Activated CD4-positive, alpha-beta T cell treated with anti-CD3 and anti-CD28 coated beads, Interleukin-2, amount 50 U/mL, for 4 hours (primary cell): Measurements from ENCODE around the gene ABCA4.

ENCODE experiments used
- DNase-seq, 2 experiments: peaks; one replicate each; pipeline ENCODE4 v3.0.0-alpha.2; 2020

ABCA4 gene

GRCh38 chr1:94079080-94079940 is 41.6 kb downstream of the ABCA4 start:
- no peak for DNase-seq

- no peak for DNase-seq
These were observed 48.0 kb downstream of the ABCA4 start for GRCh38 chr1:94072840-94073522.

GRCh38 chr1:94071976-94072375 is 49.0 kb downstream of the ABCA4 start:
- DNase-seq, result no peak

GRCh38 chr1:94071391-94071790 is 49.6 kb downstream of the ABCA4 start:
- DNase-seq, result no peak

- DNase-seq, result no peak
These were observed 50.1 kb downstream of the ABCA4 start for GRCh38 chr1:94070865-94071264.

- no peak for DNase-seq
These were observed 51.0 kb downstream of the ABCA4 start for GRCh38 chr1:94069919-94070285.

GRCh38 chr1:94068999-94069918 is 51.7 kb downstream of the ABCA4 start:
- DNase-seq, result no peak

- DNase-seq, result no peak
These were observed 52.6 kb downstream of the ABCA4 start for GRCh38 chr1:94068096-94068998.

GRCh38 chr1:94067196-94067595 is 53.8 kb downstream of the ABCA4 start:
- no peak for DNase-seq

GRCh38 chr1:94063379-94063778 is 57.6 kb downstream of the ABCA4 start:
- no peak for DNase-seq

- DNase-seq, result no peak
These were observed 59.2 kb downstream of the ABCA4 start for GRCh38 chr1:94061513-94062443.

GRCh38 chr1:94060720-94061119 is 60.2 kb downstream of the ABCA4 start:
- no peak for DNase-seq

GRCh38 chr1:94058766-94059165 is 62.2 kb downstream of the ABCA4 start:
- DNase-seq, result no peak

- DNase-seq, result no peak
These were observed 64.0 kb downstream of the ABCA4 start for GRCh38 chr1:94056996-94057395.

GRCh38 chr1:94056171-94056570 is 64.8 kb downstream of the ABCA4 start:
- DNase-seq, result no peak

- DNase-seq, result no peak
These were observed 65.4 kb downstream of the ABCA4 start for GRCh38 chr1:94055459-94056122.

- DNase-seq, result no peak
These were observed 70.3 kb downstream of the ABCA4 start for GRCh38 chr1:94050675-94051074.

- no peak for DNase-seq
These were observed 70.7 kb downstream of the ABCA4 start for GRCh38 chr1:94050254-94050653.

- no peak for DNase-seq
These were observed 71.2 kb downstream of the ABCA4 start for GRCh38 chr1:94049791-94050190.

GRCh38 chr1:94048413-94049164 is 72.4 kb downstream of the ABCA4 start:
- no peak for DNase-seq
